Measurements from ENCODE around the gene DNAAF2. TPM values are rescaled to one million over a fixed set of nuclear protein-coding genes. Genes with fewer than 3 reads are reported as not detected.
A peak's percentile ranks its signal among the peaks of the same experiment; 100 is the strongest.

DNAAF2 gene
- total and polyA plus RNA-seq, 2 of the 13 experiments (the other 11 are each of a cell fraction or from before 2014, with no cell fraction given), result 6.1 to 13.6 TPM

DNA sequence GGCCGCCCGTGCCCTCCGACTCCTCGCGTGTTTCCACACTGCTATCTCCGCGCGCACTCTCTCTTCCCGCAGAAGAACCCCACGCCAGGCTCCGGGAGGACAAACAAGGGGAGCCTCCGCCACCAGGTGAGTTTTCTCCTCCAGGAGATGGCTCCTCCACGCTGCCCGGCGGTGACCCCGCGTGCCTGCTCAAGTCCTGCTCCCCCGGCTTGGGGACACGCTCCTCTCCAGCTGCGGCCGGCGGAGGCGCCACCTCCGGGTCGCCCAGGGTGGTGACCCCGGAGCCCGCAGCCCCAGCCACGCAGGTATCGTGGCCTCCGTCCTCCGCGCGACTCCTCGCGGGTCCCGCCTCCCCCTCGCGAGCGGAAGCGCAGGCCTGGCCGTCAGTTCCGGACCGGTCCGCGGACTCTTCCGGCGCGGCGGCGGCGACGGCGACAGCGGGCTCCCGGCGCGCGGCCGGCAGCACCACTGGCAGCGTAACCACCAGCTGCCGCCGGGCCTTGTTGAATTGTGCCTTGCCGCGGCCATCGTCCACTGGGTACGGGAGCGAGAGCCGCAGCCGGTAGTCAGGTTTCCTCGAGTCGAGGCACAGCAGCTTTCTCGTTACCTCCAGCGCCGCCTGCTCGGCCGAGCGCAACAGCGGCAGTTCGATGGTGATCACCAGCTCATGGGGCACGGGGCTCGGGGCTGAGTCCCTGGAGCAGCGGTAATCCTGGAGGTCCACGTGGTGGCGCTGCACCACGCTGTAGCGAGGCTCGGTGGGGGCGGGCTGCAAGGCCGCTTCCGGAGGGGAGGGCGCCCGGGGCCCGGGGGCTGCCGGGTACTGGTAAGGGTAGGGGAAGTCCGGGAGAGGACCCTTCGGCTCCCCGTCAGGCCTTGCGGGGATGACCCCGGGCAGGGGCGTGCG, 1.2 kb downstream of the DNAAF2 start (continued):
- TF ChIP-seq DZIP1 (CRISPR knock-in tag; IDR thresholded peaks at IDR 0.05) (no peak), NKX3-1 (CRISPR knock-in tag; IDR thresholded peaks at IDR 0.05) (no peak), RNF2 (conservative IDR thresholded peaks at IDR 0.05; ENCODE audit: low read depth) (peak; percentile 77; the same call in 1 of the 2 replicates), ZFYVE20 (CRISPR knock-in tag; IDR thresholded peaks at IDR 0.05; ENCODE audit: borderline replicate concordance, low read depth) (no peak; the same call in 1 of the 2 replicates), HNF4G (IDR thresholded peaks at IDR 0.05; ENCODE audit: borderline replicate concordance, low read depth, low read length) (0 out of 2 replicates have a peak, but pooled peaks have one; percentile 1), HNF4G (CRISPR knock-in tag; IDR thresholded peaks at IDR 0.05; ENCODE audit: borderline replicate concordance, low read depth) (no peak; the same call in 1 of the 2 replicates), RAD51 (IDR thresholded peaks at IDR 0.05; ENCODE audit: borderline replicate concordance) (no peak), ZNF644 (CRISPR knock-in tag; IDR thresholded peaks at IDR 0.05; ENCODE audit: low read depth) (no peak), ELF1 (CRISPR knock-in tag; IDR thresholded peaks at IDR 0.05) (peak; percentile 88), HBP1 (CRISPR knock-in tag; IDR thresholded peaks at IDR 0.05; ENCODE audit: low read depth) (peak; percentile 92; the same call in 1 of the 2 replicates), ZNF75D (CRISPR knock-in tag; IDR thresholded peaks at IDR 0.05; ENCODE audit: borderline replicate concordance) (no peak), ZNF430 (CRISPR knock-in tag; IDR thresholded peaks at IDR 0.05) (peak; percentile 88), GATAD2A (CRISPR knock-in tag; IDR thresholded peaks at IDR 0.05) (peak; percentile 45; the same call in 1 of the 2 replicates), ZNF234 (CRISPR knock-in tag; conservative IDR thresholded peaks at IDR 0.05) (no peak), CHD2 (IDR thresholded peaks at IDR 0.05; ENCODE audit: low read depth, low read length) (peak; percentile 32; the same call in 1 of the 2 replicates), PAF1 (CRISPR knock-in tag; IDR thresholded peaks at IDR 0.05) (no peak), TCF7L2 (IDR thresholded peaks at IDR 0.05; ENCODE audit: low read depth, low read length) (no peak), ZNF468 (CRISPR knock-in tag; IDR thresholded peaks at IDR 0.05) (no peak), FOXP1 (IDR thresholded peaks at IDR 0.05) (no peak), FOXP1 (CRISPR knock-in tag; IDR thresholded peaks at IDR 0.05) (peak; percentile 17; the same call in 1 of the 2 replicates), CERS6 (CRISPR knock-in tag; IDR thresholded peaks at IDR 0.05) (no peak), ZNF773 (CRISPR knock-in tag; IDR thresholded peaks at IDR 0.05; ENCODE audit: borderline replicate concordance) (no peak), MEIS1 (CRISPR knock-in tag; IDR thresholded peaks at IDR 0.05; ENCODE audit: borderline replicate concordance) (peak; percentile 35; the same call in 1 of the 2 replicates), ZBTB42 (CRISPR knock-in tag; IDR thresholded peaks at IDR 0.05) (peak; percentile 58; the same call in 1 of the 2 replicates), ZNF614 (CRISPR knock-in tag; IDR thresholded peaks at IDR 0.05; ENCODE audit: borderline replicate concordance) (no peak), ZNF441 (CRISPR knock-in tag; IDR thresholded peaks at IDR 0.05; ENCODE audit: borderline replicate concordance) (peak; percentile 86)
